Upper lobe of left lung (tissue), 6 donors: Measurements from ENCODE around the gene VAV2. TPM values are rescaled to one million over a fixed set of nuclear protein-coding genes. Genes with fewer than 3 reads are reported as not detected.

Experiments used
- ATAC-seq, 2 donors: fragments of 200-7000 bp; cut with Tn5 transposase; one replicate each; pipeline ENCODE4 v1.9.1; 2022; ENCODE audit warnings: mild to moderate bottlenecking in 2 of 2, moderate library complexity in 2 of 2; ENCODE audit not compliant: low FRiP score in 2 of 2
- DNase-seq, 2 donors: peaks; one replicate each; pipeline ENCODE4 v3.0.0-alpha.2; 2019 to 2020
- H3K27ac ChIP-seq, 4 donors: fragments of 200-600 bp; sonication (generic); one replicate each; pipeline ENCODE4 v1.5.1; 2016 to 2019
- H3K27me3 ChIP-seq, 4 donors: fragments of 200-600 bp; sonication (generic); one replicate each; pipeline ENCODE4 v1.5.1; 2017 to 2019
- H3K36me3 ChIP-seq, 4 donors: fragments of 200-600 bp; sonication (generic); one replicate each; pipeline ENCODE4 v1.5.1; 2016 to 2019
- H3K4me1 ChIP-seq, 4 donors: fragments of 200-600 bp; sonication (generic); one replicate each; pipeline ENCODE4 v1.5.1; 2018 to 2019
- H3K4me3 ChIP-seq, 4 donors: fragments of 200-600 bp; sonication (generic); one replicate each; pipeline ENCODE4 v1.5.1; 2017 to 2019; ENCODE audit warnings: mild to moderate bottlenecking in 2 of 4, moderate library complexity in 1 of 4
- H3K9me3 ChIP-seq, 4 donors: fragments of 200-600 bp; sonication (generic); one replicate each; pipeline ENCODE4 v1.5.1; 2018 to 2019
- EP300 ChIP-seq, 4 donors: sonication (generic); formaldehyde crosslinking; IDR thresholded peaks; one replicate each; pipeline ENCODE4 v1.5.1; 2017; ENCODE audit warnings: antibody characterized with exemption in 4 of 4, control low read depth in 2 of 4
- POLR2A ChIP-seq, 4 donors: fragments of 450-650 bp; IDR thresholded peaks; one replicate each; pipeline ENCODE4 v1.5.1; 2016 to 2017; ENCODE audit warnings: antibody characterized with exemption in 4 of 4, mild to moderate bottlenecking in 2 of 4
- POLR2AphosphoS5 ChIP-seq, 2 donors: sonication (generic); formaldehyde crosslinking; IDR thresholded peaks; one replicate each; pipeline ENCODE4 v1.5.1; 2017; ENCODE audit warnings: antibody characterized with exemption in 2 of 2
- WGBS, 2 donors: methylation state at CpG; one replicate each; pipeline ENCODE4 v1.1.5; 2017 to 2018; 5-methylcytosine and 5-hydroxymethylcytosine counted together
- total RNA-seq, 6 donors: library from RNA; depleted of rRNA in 4 of 6; stranded (reverse); fragments of >200 nt in 4 of 6; gene quantifications; one replicate each; pipeline versions ENCODE4 v1.1.0 to v1.2.1, GENCODE V29; 2016 to 2021
- TF ChIP-seq, protein P1 (sequence below), 6 experiments: fragments of 450-650 bp in 4 of 6; fragments of 200-600 bp in 2 of 6; sonication (generic) in 2 of 6; IDR thresholded peaks; one replicate each; pipeline ENCODE4 v1.5.1; 2016 to 2019; ENCODE audit warnings: antibody characterized with exemption in 6 of 6
- donor health status: DM: no; HTN: no; CAD: no; lungs with moderate emphysema.
- donor health status: DM: no; HTN: yes; CAD: no; lungs with severe emphysema.

VAV2 gene
- total RNA-seq, 6 donors from 2014 or later, result 12.0 to 38.8 (median 22.0) TPM

GRCh38 chr9:133733421-133733795 is 258.7 kb downstream of the VAV2 start:
- peaks cover under 1 to 15% (median 11%) of the 10 kb centered on the region in 4 donors for H3K4me1 ChIP-seq
- TF ChIP-seq POLR2A (IDR thresholded peaks at IDR 0.05) (no peak), EP300 (IDR thresholded peaks at IDR 0.05) (no peak), POLR2AphosphoS5 (IDR thresholded peaks at IDR 0.05) (no peak)
- TF ChIP-seq, protein P1, sequence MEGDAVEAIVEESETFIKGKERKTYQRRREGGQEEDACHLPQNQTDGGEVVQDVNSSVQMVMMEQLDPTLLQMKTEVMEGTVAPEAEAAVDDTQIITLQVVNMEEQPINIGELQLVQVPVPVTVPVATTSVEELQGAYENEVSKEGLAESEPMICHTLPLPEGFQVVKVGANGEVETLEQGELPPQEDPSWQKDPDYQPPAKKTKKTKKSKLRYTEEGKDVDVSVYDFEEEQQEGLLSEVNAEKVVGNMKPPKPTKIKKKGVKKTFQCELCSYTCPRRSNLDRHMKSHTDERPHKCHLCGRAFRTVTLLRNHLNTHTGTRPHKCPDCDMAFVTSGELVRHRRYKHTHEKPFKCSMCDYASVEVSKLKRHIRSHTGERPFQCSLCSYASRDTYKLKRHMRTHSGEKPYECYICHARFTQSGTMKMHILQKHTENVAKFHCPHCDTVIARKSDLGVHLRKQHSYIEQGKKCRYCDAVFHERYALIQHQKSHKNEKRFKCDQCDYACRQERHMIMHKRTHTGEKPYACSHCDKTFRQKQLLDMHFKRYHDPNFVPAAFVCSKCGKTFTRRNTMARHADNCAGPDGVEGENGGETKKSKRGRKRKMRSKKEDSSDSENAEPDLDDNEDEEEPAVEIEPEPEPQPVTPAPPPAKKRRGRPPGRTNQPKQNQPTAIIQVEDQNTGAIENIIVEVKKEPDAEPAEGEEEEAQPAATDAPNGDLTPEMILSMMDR (IDR thresholded peaks at IDR 0.05), result no peak
- H3K27ac ChIP-seq, result no peak overlapping the region
- 88 to 90% methylated on average over 2 to 4 of the region's 4 CpGs for WGBS, 2 donors
- no peak overlapping the region for H3K4me3 ChIP-seq
- DNase-seq (no peak), ATAC-seq (no peak)
- H3K36me3 ChIP-seq, result no peaks in the 10 kb centered on the region
- H3K27me3 ChIP-seq, result no peaks in the 10 kb centered on the region
- no peaks in the 10 kb centered on the region for H3K9me3 ChIP-seq

DNA sequence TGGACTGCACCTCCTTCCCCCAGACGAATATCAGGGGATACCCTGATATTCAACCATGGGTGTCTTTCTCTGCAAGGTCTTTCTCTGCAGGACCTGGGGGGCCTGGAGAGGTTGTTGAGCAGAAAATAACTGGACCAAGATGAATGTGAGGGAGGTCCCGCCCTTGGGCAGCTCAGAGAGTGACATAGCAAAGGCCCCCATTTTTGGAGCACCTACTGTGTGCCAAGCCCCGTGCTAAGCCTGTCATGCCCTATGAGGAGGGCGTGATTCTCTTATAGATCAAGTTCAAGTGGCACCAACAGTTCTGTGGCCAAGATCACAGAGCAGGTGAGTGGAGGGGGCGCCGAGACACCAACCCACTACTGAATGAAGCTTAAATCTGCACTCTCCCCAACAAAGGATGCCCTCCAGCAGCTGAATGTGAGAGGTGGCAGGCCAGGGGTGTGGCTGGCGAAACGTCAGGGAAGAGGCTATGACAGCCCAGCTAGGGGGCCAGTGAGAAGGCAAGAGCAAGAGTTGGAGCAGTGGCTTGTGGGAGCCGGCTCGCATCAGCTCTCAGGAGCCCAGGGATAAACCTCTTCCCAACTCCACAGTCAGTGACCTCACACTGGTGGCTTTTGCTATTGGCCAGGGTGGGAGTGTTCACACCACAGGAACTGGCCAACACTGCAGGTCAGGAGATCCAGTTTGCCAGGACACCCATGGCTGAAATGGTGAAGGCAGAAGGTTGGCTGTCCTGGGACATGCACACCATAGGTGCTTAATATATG is 259.3 kb downstream of the VAV2 start:
- ATAC-seq, result no peak
- WGBS, 2 donors, result 82 to 85% methylated on average over 9 to 10 of the region's 10 CpGs
- H3K9me3 ChIP-seq, result no peaks in the 10 kb centered on the region
- H3K4me3 ChIP-seq, result no peak overlapping the region
- H3K27me3 ChIP-seq, result no peaks in the 10 kb centered on the region
- no peak overlapping the region for H3K27ac ChIP-seq
- no peak for DNase-seq
- no peaks in the 10 kb centered on the region for H3K36me3 ChIP-seq
- TF ChIP-seq POLR2A (IDR thresholded peaks at IDR 0.05) (no peak), EP300 (IDR thresholded peaks at IDR 0.05) (no peak), POLR2AphosphoS5 (IDR thresholded peaks at IDR 0.05) (no peak)
- TF ChIP-seq, protein P1 (IDR thresholded peaks at IDR 0.05), result no peak
- H3K4me1 ChIP-seq, result peaks cover 0 to 9% (median 5%) of the 10 kb centered on the region in 4 donors

- Histone ChIP-seq H3K9me3 (no peaks in the 10 kb centered on the region), H3K36me3 (no peaks in the 10 kb centered on the region), H3K27ac (no peak overlapping the region), H3K27me3 (no peaks in the 10 kb centered on the region), H3K4me3 (no peak overlapping the region), H3K4me1 (peaks cover 0 to 2% (median 0%) of the 10 kb centered on the region in 4 donors)
- DNase-seq (peak in 1 of 2 donors; percentile 72), ATAC-seq (no peak)
- 61 to 68% methylated on average over 6 to 8 of the region's 30 CpGs for WGBS, 2 donors
- TF ChIP-seq, protein P1 (IDR thresholded peaks at IDR 0.05), result no peak
- TF ChIP-seq POLR2AphosphoS5 (IDR thresholded peaks at IDR 0.05), result no peak
- TF ChIP-seq POLR2A (IDR thresholded peaks at IDR 0.05), result no peak
- TF ChIP-seq EP300 (IDR thresholded peaks at IDR 0.05), result no peak
Measured at GRCh38 chr9:133731876-133732638, 260.1 kb downstream of the VAV2 start.

- no peaks in the 10 kb centered on the region for H3K27me3 ChIP-seq
- H3K4me1 ChIP-seq, result no peaks in the 10 kb centered on the region
- no peak for ATAC-seq
- no peak overlapping the region for H3K4me3 ChIP-seq
- WGBS, 2 donors, result 88 to 92% methylated on average over 11 to 27 of the region's 27 CpGs
- H3K36me3 ChIP-seq, result no peaks in the 10 kb centered on the region
- no peak overlapping the region for H3K27ac ChIP-seq
- DNase-seq, result peak in 1 of 2 donors; percentile 67
- no peaks in the 10 kb centered on the region for H3K9me3 ChIP-seq
- TF ChIP-seq POLR2A (IDR thresholded peaks at IDR 0.05), result no peak
Measured at GRCh38 chr9:133730994-133731715, 261.0 kb downstream of the VAV2 start.
